Activated T-helper 2 cell treated with anti-CD3 and anti-CD28 coated beads, Interferon-gamma antibody, Interleukin-2, Interleukin-4, amounts not matched to agents 10 μg/mL and 5 μg/mL and 100 μg/mL, durations not matched to agents 14 hours and 24 hours and 36 hours (primary cell): ENCODE results near the gene TNNT3. TPM values are rescaled to one million over a fixed set of nuclear protein-coding genes. Genes with fewer than 3 reads are reported as not detected.
A peak's percentile ranks its signal among the peaks of the same experiment; 100 is the strongest.

ENCODE experiments used
- DNase-seq: peaks from one replicate; pipeline ENCODE4 v3.0.0; 2021; ENCODE audit warnings: low spot score
- H3K27ac Mint-ChIP-seq: one replicate; pipeline ENCODE4 v1.8.0; 2021; ENCODE audit warnings: mixed read lengths
- H3K27me3 Mint-ChIP-seq: one replicate; pipeline ENCODE4 v1.8.0; 2021; ENCODE audit warnings: low read depth, mixed read lengths
- H3K36me3 Mint-ChIP-seq: one replicate; pipeline ENCODE4 v1.8.0; 2021; ENCODE audit warnings: low read depth, mixed read lengths
- H3K4me1 Mint-ChIP-seq: one replicate; pipeline ENCODE4 v1.8.0; 2021; ENCODE audit warnings: low read depth, mixed read lengths
- H3K4me3 Mint-ChIP-seq: one replicate; pipeline ENCODE4 v1.8.0; 2021; ENCODE audit warnings: low read depth, mild to moderate bottlenecking, moderate library complexity, mixed read lengths
- H3K9me3 Mint-ChIP-seq: one replicate; pipeline ENCODE4 v1.8.0; 2021; ENCODE audit warnings: mixed read lengths
- intact Hi-C: fragments of 100-400 bp; cut with micrococcal nuclease; formaldehyde crosslinking; loops from one replicate; pipeline ENCODE4 v1.15.1; 2023
- total RNA-seq: library from RNA; stranded (reverse); gene quantifications from 2 replicates; pipeline ENCODE4 v1.2.3, GENCODE V29; 2022

TNNT3 gene
- total RNA-seq, 1 donor from 2014 or later: 2.9 TPM

- no peak for DNase-seq
- H3K36me3 Mint-ChIP-seq: peaks cover 17% of the 10 kb centered on the region
- H3K27me3 Mint-ChIP-seq: peaks cover 24% of the 10 kb centered on the region
- no peak overlapping the region for H3K4me3 Mint-ChIP-seq
- no peaks in the 10 kb centered on the region for H3K9me3 Mint-ChIP-seq
- intact Hi-C loops: no loop called here
- H3K27ac Mint-ChIP-seq: no peak overlapping the region
- H3K4me1 Mint-ChIP-seq: peaks cover 7% of the 10 kb centered on the region
Observed at GRCh38 chr11:1894759-1895158, 24.7 kb upstream of the TNNT3 start.

GRCh38 chr11:1896468-1896867, 23.0 kb upstream of the TNNT3 start:
- peaks cover 24% of the 10 kb centered on the region for H3K27me3 Mint-ChIP-seq
- intact Hi-C loops: no loop called here
- H3K4me1 Mint-ChIP-seq: peaks cover 7% of the 10 kb centered on the region
- H3K9me3 Mint-ChIP-seq: no peaks in the 10 kb centered on the region
- H3K27ac Mint-ChIP-seq: no peak overlapping the region
- H3K4me3 Mint-ChIP-seq: no peak overlapping the region
- peaks cover 17% of the 10 kb centered on the region for H3K36me3 Mint-ChIP-seq
- no peak for DNase-seq

- Mint-ChIP-seq H3K4me3 (no peak overlapping the region), H3K9me3 (no peaks in the 10 kb centered on the region), H3K27ac (no peak overlapping the region), H3K4me1 (peaks cover 7% of the 10 kb centered on the region), H3K36me3 (peaks cover 16% of the 10 kb centered on the region), H3K27me3 (peaks cover 24% of the 10 kb centered on the region)
- DNase-seq: no peak
- intact Hi-C loops: no loop called here
Observed at GRCh38 chr11:1896923-1897322, 22.6 kb upstream of the TNNT3 start.

GRCh38 chr11:1899090-1899489, 20.4 kb upstream of the TNNT3 start:
- Mint-ChIP-seq H3K4me3 (no peak overlapping the region), H3K27ac (no peak overlapping the region), H3K27me3 (peaks cover 24% of the 10 kb centered on the region), H3K4me1 (peaks cover 2% of the 10 kb centered on the region), H3K9me3 (no peaks in the 10 kb centered on the region), H3K36me3 (no peaks in the 10 kb centered on the region)
- intact Hi-C loops: no loop called here
- no peak for DNase-seq

GRCh38 chr11:1899686-1900085, 19.8 kb upstream of the TNNT3 start:
- Mint-ChIP-seq H3K4me1 (peaks cover 2% of the 10 kb centered on the region), H3K27ac (no peak overlapping the region), H3K9me3 (no peaks in the 10 kb centered on the region), H3K27me3 (peaks cover 24% of the 10 kb centered on the region), H3K4me3 (no peak overlapping the region), H3K36me3 (no peaks in the 10 kb centered on the region)
- no peak for DNase-seq
- intact Hi-C loops: no loop called here

- H3K27ac Mint-ChIP-seq: no peak overlapping the region
- peaks cover 13% of the 10 kb centered on the region for H3K27me3 Mint-ChIP-seq
- H3K4me1 Mint-ChIP-seq: no peaks in the 10 kb centered on the region
- intact Hi-C loops: no loop called here
- H3K9me3 Mint-ChIP-seq: no peaks in the 10 kb centered on the region
- H3K4me3 Mint-ChIP-seq: no peak overlapping the region
- no peak for DNase-seq
- H3K36me3 Mint-ChIP-seq: no peaks in the 10 kb centered on the region
Observed at GRCh38 chr11:1906181-1906580, 13.3 kb upstream of the TNNT3 start.

GRCh38 chr11:1906611-1907423, 12.7 kb upstream of the TNNT3 start:
- no peaks in the 10 kb centered on the region for H3K4me1 Mint-ChIP-seq
- H3K36me3 Mint-ChIP-seq: no peaks in the 10 kb centered on the region
- no peak for DNase-seq
- H3K27me3 Mint-ChIP-seq: peaks cover 13% of the 10 kb centered on the region
- no peaks in the 10 kb centered on the region for H3K9me3 Mint-ChIP-seq
- H3K4me3 Mint-ChIP-seq: no peak overlapping the region
- H3K27ac Mint-ChIP-seq: no peak overlapping the region
- intact Hi-C loops: no loop called here

GRCh38 chr11:1908618-1909017, 10.9 kb upstream of the TNNT3 start:
- intact Hi-C loops: no loop called here
- H3K27me3 Mint-ChIP-seq: peaks cover 13% of the 10 kb centered on the region
- no peaks in the 10 kb centered on the region for H3K9me3 Mint-ChIP-seq
- no peak overlapping the region for H3K4me3 Mint-ChIP-seq
- no peaks in the 10 kb centered on the region for H3K4me1 Mint-ChIP-seq
- no peak overlapping the region for H3K27ac Mint-ChIP-seq
- DNase-seq: no peak
- H3K36me3 Mint-ChIP-seq: no peaks in the 10 kb centered on the region

- intact Hi-C loops: no loop called here
Observed at GRCh38 chr11:1909524-1909923, 10.0 kb upstream of the TNNT3 start.

GRCh38 chr11:1912289-1912878, 7.1 kb upstream of the TNNT3 start:
- Mint-ChIP-seq H3K4me3 (no peak overlapping the region), H3K4me1 (peaks cover 5% of the 10 kb centered on the region), H3K27ac (no peak overlapping the region), H3K9me3 (no peaks in the 10 kb centered on the region), H3K36me3 (peaks cover 3% of the 10 kb centered on the region), H3K27me3 (peaks cover 6% of the 10 kb centered on the region)
- intact Hi-C loops: no loop called here
- no peak for DNase-seq

More at GRCh38 chr11:1909524-1909923, 10.0 kb upstream of the TNNT3 start:
- Mint-ChIP-seq H3K4me3 (no peak overlapping the region), H3K27me3 (peaks cover 13% of the 10 kb centered on the region), H3K36me3 (no peaks in the 10 kb centered on the region), H3K4me1 (no peaks in the 10 kb centered on the region), H3K27ac (no peak overlapping the region), H3K9me3 (no peaks in the 10 kb centered on the region)
- DNase-seq: no peak

GRCh38 chr11:1913271-1914060, 6.0 kb upstream of the TNNT3 start:
- Mint-ChIP-seq H3K4me3 (no peak overlapping the region), H3K9me3 (no peaks in the 10 kb centered on the region), H3K27me3 (peaks cover 4% of the 10 kb centered on the region), H3K27ac (no peak overlapping the region), H3K36me3 (peaks cover 3% of the 10 kb centered on the region), H3K4me1 (peaks cover 5% of the 10 kb centered on the region)
- DNase-seq: no peak
- intact Hi-C loops: loop anchor here (1.0 kb wide), 1 partner anchor 25 kb away; no protein-coding TSS in a partner anchor

GRCh38 chr11:1915795-1916131, 3.7 kb upstream of the TNNT3 start:
- peak overlapping the region; percentile 1 for H3K27ac Mint-ChIP-seq
- H3K36me3 Mint-ChIP-seq: peaks cover 3% of the 10 kb centered on the region
- intact Hi-C loops: loop anchor here (5.0 kb wide), 1 partner anchor 33 kb away; no protein-coding TSS in a partner anchor
- H3K4me3 Mint-ChIP-seq: no peak overlapping the region
- H3K27me3 Mint-ChIP-seq: peaks cover under 1% of the 10 kb centered on the region
- no peaks in the 10 kb centered on the region for H3K9me3 Mint-ChIP-seq
- no peak for DNase-seq
- peaks cover 5% of the 10 kb centered on the region for H3K4me1 Mint-ChIP-seq
